Left ventricle myocardium inferior (tissue), 1 donor: Measurements from ENCODE around the gene DSG2. TPM values are rescaled to one million over a fixed set of nuclear protein-coding genes. Genes with fewer than 3 reads are reported as not detected.

Experiments
- DNase-seq: peaks from one replicate; pipeline ENCODE4 v3.0.0-alpha.2; 2020
- H3K27ac ChIP-seq: fragments of 200-600 bp; replicated peaks from 2 replicates; pipeline ENCODE4 v1.8.0; 2021
- H3K27me3 ChIP-seq: fragments of 200-600 bp; 2 replicates; pipeline ENCODE4 v1.8.0; 2021; ENCODE audit warnings: low read depth
- H3K36me3 ChIP-seq: fragments of 200-600 bp; 2 replicates; pipeline ENCODE4 v1.8.0; 2021
- H3K4me1 ChIP-seq: fragments of 200-600 bp; 2 replicates; pipeline ENCODE4 v1.8.0; 2021
- H3K4me3 ChIP-seq: fragments of 200-600 bp; 2 replicates; pipeline ENCODE4 v1.8.0; 2021; ENCODE audit warnings: mild to moderate bottlenecking, moderate library complexity
- H3K9me3 ChIP-seq: fragments of 200-600 bp; replicated peaks from 2 replicates; pipeline ENCODE4 v1.8.0; 2021
- intact Hi-C: fragments of 100-400 bp; cut with micrococcal nuclease; formaldehyde crosslinking; loops from one replicate; pipeline ENCODE4 v1.11.0; 2022
- total RNA-seq: library from RNA; stranded (reverse); fragmentation: NEBNext Ultra II Directional; extraction: Animal tissue kit (Norgen Biotek cat#: 25700); gene quantifications from one replicate; pipeline ENCODE4 v1.2.1, GENCODE V29; 2021
- TF ChIP-seq, protein P1 (sequence below): fragments of 200-600 bp; IDR thresholded peaks from 2 replicates; pipeline ENCODE4 v1.8.0; 2021; ENCODE audit warnings: antibody characterized with exemption, mild to moderate bottlenecking, borderline replicate concordance
- donor health status: DM: no; HTN: yes; CAD: no; lungs with severe emphysema.

The DSG2 gene
- total RNA-seq, 1 donor from 2014 or later: 42.6 TPM

DNA sequence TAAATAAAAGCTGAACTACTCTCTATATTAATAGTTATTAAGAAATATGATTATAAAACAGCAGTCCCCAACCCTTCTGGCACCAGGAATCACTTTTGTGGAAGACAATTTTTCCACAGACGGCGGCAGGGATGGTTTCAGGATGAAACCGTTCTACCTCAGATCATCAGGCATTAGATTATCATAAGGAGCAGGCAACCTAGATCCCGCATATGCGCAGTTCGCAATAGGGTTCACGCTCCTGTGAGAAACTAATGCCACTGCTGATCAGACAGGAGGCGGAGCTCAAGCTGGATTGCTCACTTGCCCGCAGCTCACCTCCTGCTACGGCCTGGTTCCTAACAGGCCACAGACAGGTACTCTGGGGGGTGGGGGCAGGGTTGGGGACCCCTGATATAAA, 19.3 kb upstream of the DSG2 start:
- no peaks in the 10 kb centered on the region for H3K4me1 ChIP-seq
- intact Hi-C loops: no loop called here
- no peaks in the 10 kb centered on the region for H3K9me3 ChIP-seq
- TF ChIP-seq, protein P1, sequence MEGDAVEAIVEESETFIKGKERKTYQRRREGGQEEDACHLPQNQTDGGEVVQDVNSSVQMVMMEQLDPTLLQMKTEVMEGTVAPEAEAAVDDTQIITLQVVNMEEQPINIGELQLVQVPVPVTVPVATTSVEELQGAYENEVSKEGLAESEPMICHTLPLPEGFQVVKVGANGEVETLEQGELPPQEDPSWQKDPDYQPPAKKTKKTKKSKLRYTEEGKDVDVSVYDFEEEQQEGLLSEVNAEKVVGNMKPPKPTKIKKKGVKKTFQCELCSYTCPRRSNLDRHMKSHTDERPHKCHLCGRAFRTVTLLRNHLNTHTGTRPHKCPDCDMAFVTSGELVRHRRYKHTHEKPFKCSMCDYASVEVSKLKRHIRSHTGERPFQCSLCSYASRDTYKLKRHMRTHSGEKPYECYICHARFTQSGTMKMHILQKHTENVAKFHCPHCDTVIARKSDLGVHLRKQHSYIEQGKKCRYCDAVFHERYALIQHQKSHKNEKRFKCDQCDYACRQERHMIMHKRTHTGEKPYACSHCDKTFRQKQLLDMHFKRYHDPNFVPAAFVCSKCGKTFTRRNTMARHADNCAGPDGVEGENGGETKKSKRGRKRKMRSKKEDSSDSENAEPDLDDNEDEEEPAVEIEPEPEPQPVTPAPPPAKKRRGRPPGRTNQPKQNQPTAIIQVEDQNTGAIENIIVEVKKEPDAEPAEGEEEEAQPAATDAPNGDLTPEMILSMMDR: no peak
- H3K4me3 ChIP-seq: no peak overlapping the region
- H3K27me3 ChIP-seq: no peaks in the 10 kb centered on the region
- DNase-seq: no peak
- no peak overlapping the region for H3K27ac ChIP-seq
- H3K36me3 ChIP-seq: no peaks in the 10 kb centered on the region

DNA sequence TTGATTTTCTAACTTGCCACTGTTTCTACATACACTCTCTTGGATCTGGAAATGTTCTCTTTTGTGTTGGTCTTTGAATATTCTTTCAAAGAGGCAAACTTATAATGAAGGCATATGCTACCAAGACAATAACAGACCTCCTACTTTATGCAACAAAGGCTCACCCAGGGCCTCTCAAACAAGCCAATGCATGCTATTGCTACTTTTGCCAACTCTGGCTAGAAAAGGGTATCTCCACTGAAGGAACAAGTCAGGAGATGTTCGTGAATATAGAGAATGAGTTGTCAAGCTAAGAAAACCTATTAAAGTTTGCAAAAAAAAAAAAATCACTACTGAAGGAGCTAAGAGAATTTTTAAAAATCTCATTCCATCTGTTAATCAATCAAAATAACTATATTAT, 15.9 kb upstream of the DSG2 start:
- intact Hi-C loops: no loop called here
- no peaks in the 10 kb centered on the region for H3K36me3 ChIP-seq

DNA sequence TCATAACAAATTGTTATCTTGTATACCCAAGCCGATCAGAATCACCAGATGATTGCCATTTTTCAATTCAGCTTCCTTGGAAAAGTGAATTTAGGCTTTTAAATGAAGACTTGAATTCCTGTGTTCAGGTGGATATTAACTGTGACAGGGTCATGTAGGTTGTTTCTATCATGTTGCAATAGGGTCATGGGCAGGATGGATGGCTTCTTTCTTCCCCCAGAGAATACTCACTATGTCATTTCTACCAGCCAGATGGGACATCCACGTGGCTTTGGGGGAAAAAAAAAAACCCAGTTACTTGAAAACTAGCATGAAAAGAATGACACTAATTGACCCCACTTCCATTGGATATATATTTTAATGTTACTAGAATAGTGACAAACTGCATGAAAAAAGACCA, 14.6 kb upstream of the DSG2 start:
- TF ChIP-seq, protein P1: no peak
- Histone ChIP-seq H3K36me3 (no peaks in the 10 kb centered on the region), H3K27ac (no peak overlapping the region), H3K9me3 (no peaks in the 10 kb centered on the region), H3K4me1 (no peaks in the 10 kb centered on the region), H3K4me3 (no peak overlapping the region), H3K27me3 (peaks cover 18% of the 10 kb centered on the region)
- DNase-seq: no peak
- intact Hi-C loops: no loop called here

More for the DNA sequence above, 15.9 kb upstream of the DSG2 start:
- Histone ChIP-seq H3K27me3 (peaks cover 15% of the 10 kb centered on the region), H3K27ac (no peak overlapping the region), H3K9me3 (no peaks in the 10 kb centered on the region), H3K4me3 (no peak overlapping the region), H3K4me1 (no peaks in the 10 kb centered on the region)
- DNase-seq: no peak
- TF ChIP-seq, protein P1: no peak

DNA sequence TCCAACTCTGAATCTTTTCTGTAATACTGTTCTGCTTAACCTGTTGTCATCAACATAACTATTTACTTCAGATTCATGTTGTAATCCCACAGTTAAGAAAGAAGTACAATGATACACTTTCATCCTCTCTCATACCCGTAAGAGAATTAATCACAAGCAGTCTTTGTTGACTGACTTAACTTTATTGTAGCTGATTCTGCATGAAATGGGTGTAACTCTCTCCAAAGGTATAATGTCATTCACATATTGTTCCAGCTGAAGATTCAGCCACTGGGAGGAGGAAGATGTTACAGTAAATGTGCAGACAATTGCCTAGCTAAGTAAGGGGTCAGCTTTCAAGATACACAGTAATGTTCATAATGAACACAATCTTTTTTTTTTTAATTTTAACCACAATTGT, 13.5 kb upstream of the DSG2 start:
- Histone ChIP-seq H3K9me3 (no peaks in the 10 kb centered on the region), H3K4me3 (no peak overlapping the region), H3K4me1 (no peaks in the 10 kb centered on the region), H3K36me3 (no peaks in the 10 kb centered on the region), H3K27ac (no peak overlapping the region), H3K27me3 (peaks cover 18% of the 10 kb centered on the region)
- no peak for DNase-seq
- intact Hi-C loops: no loop called here
- TF ChIP-seq, protein P1: no peak

DNA sequence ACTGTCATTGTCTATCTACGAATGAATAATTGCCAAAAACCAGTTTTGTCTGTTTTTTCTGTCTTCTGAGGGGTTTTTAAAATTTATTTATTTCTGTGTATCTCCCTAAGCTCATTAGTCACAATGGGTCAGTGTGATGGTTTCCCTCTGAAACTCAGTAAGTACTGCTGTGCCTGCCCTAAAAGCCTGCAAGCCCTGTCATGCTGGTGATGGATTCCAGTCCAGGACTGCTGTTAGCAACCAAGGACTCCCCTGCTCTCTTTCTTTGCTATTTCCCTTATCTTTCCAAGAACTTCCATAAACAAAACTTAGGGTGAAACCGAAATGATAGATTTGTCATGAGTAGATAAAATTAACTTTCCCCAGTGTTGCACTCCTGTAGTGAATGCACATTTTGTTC, 11.8 kb upstream of the DSG2 start:
- intact Hi-C loops: no loop called here
- TF ChIP-seq, protein P1: no peak
- DNase-seq: no peak
- Histone ChIP-seq H3K4me1 (no peaks in the 10 kb centered on the region), H3K9me3 (no peaks in the 10 kb centered on the region), H3K27ac (no peak overlapping the region), H3K36me3 (no peaks in the 10 kb centered on the region), H3K4me3 (no peak overlapping the region), H3K27me3 (peaks cover 18% of the 10 kb centered on the region)
